GM12878 (cell line): Measurements from ENCODE around the gene RAB26. TPM values are rescaled to one million over a fixed set of nuclear protein-coding genes. Genes with fewer than 3 reads are reported as not detected.
A peak's percentile ranks its signal among the peaks of the same experiment; 100 is the strongest.

Experiments
- ATAC-seq: fragments of 200-7000 bp; cut with Tn5 transposase; 3 replicates; pipeline ENCODE4 v1.9.1; 2020; ENCODE audit warnings: mild to moderate bottlenecking, moderate library complexity
- BruUV-seq: library from RNA; stranded (reverse); fragments of 400-500 nt; replicated peaks from 2 replicates; lab custom pipeline; 2021; lab: Mats Ljungman, UMichigan
- CTCF ChIA-PET: fragments of 300-600 bp; sonication (Branson Sonifier 250); formaldehyde crosslinking; extraction: SDS; loops from one replicate; lab custom pipeline; 2021; ENCODE audit warnings: inconsistent platforms; lab: Yijun Ruan, JAX
- POLR2A ChIA-PET: fragments of 350-600 bp; formaldehyde crosslinking; extraction: SDS; loops from one replicate; lab custom pipeline; 2021; ENCODE audit warnings: inconsistent platforms; lab: Charles Lee
- RAD21 ChIA-PET: fragments of 300-600 bp; sonication (Branson Sonifier 250); formaldehyde crosslinking; loops from one replicate; lab custom pipeline; 2023; ENCODE audit warnings: antibody characterized with exemption; ENCODE audit not compliant: unreplicated experiment; lab: Charles Lee
- SMC1A ChIA-PET: fragments of 300-600 bp; sonication (Branson Sonifier 250); formaldehyde crosslinking; loops from one replicate; lab custom pipeline; 2023; ENCODE audit not compliant: unreplicated experiment, uncharacterized antibody; lab: Charles Lee
- DNase-seq: peaks from one replicate; pipeline ENCODE4 v3.0.0-alpha.2; 2011; ENCODE audit warnings: low read depth, low spot score
- FAIRE-seq: peaks from 3 replicates; lab custom pipeline; 2011; peaks lifted over from hg19 to GRCh38; lab: Jason Lieb, UNC
- H2AFZ ChIP-seq: 2 replicates; pipeline ENCODE4 v1.6.0; 2011; ENCODE audit warnings: low read depth, low read length, control low read depth; ENCODE audit not compliant: control insufficient read depth
- H3K27ac ChIP-seq: 2 replicates; pipeline ENCODE4 v1.5.1; 2011; ENCODE audit warnings: control low read depth; ENCODE audit not compliant: control insufficient read depth, insufficient read depth
- H3K27me3 ChIP-seq, 2 experiments: replicated peaks in 1 of 2; 2 replicates each; pipeline versions ENCODE4 v1.6.0 to v1.6.1; 2011; ENCODE audit warnings: low read length in 1 of 2; ENCODE audit not compliant: control insufficient read depth in 2 of 2, insufficient read depth in 2 of 2
- H3K36me3 ChIP-seq, 2 experiments: 2 replicates each; pipeline ENCODE4 v1.5.1; 2011; ENCODE audit warnings: low read length in 1 of 2; ENCODE audit not compliant: control insufficient read depth in 2 of 2, insufficient read depth in 2 of 2
- H3K4me1 ChIP-seq: 2 replicates; pipeline ENCODE4 v1.6.1; 2011; ENCODE audit warnings: mild to moderate bottlenecking, low read length, moderate library complexity, mixed read lengths; ENCODE audit not compliant: control insufficient read depth, insufficient read depth
- H3K4me2 ChIP-seq: 2 replicates; pipeline ENCODE4 v1.6.0; 2011; ENCODE audit warnings: control low read depth; ENCODE audit not compliant: control insufficient read depth, insufficient read depth
- H3K4me3 ChIP-seq: fragments of 200-600 bp; sonication (generic); 2 replicates; pipeline ENCODE4 v1.5.1; 2016
- H3K79me2 ChIP-seq: 2 replicates; pipeline ENCODE4 v1.6.0; 2011; ENCODE audit warnings: low read length; ENCODE audit not compliant: control insufficient read depth, insufficient read depth
- H3K9ac ChIP-seq: 2 replicates; pipeline ENCODE4 v1.8.0; 2011; ENCODE audit warnings: low read length, control low read depth, mixed read lengths; ENCODE audit not compliant: control insufficient read depth, insufficient read depth
- H3K9me3 ChIP-seq: replicated peaks from 3 replicates; pipeline ENCODE4 v1.5.1; 2011; ENCODE audit warnings: mild to moderate bottlenecking, low read length; ENCODE audit not compliant: control insufficient read depth, insufficient read depth
- H4K20me1 ChIP-seq: 2 replicates; pipeline ENCODE4 v1.6.0; 2011; ENCODE audit not compliant: control insufficient read depth, insufficient read depth
- CHD4 ChIP-seq: fragments of 200-600 bp; sonication (generic); IDR thresholded peaks from 2 replicates; pipeline ENCODE4 v1.6.1; 2016; ENCODE audit warnings: mild to moderate bottlenecking
- CREM ChIP-seq: IDR thresholded peaks from 2 replicates; pipeline ENCODE4 v1.6.1; 2014; ENCODE audit warnings: antibody characterized with exemption, low read depth
- E4F1 ChIP-seq: fragments of 450-650 bp; IDR thresholded peaks from 2 replicates; pipeline ENCODE4 v1.6.1; 2018; ENCODE audit warnings: borderline replicate concordance, mild to moderate bottlenecking; ENCODE audit not compliant: partially characterized antibody
- EED ChIP-seq: sonication (generic); IDR thresholded peaks from 2 replicates; pipeline ENCODE4 v1.6.1; 2016; ENCODE audit warnings: antibody characterized with exemption, low read depth
- HCFC1 ChIP-seq: fragments of 150-350 bp; IDR thresholded peaks from 2 replicates; pipeline ENCODE4 v1.6.1; 2014; ENCODE audit warnings: low read length
- MEF2B ChIP-seq: fragments of 450-650 bp; IDR thresholded peaks from 2 replicates; pipeline ENCODE4 v1.6.1; 2018; ENCODE audit warnings: mild to moderate bottlenecking, moderate library complexity; ENCODE audit not compliant: partially characterized antibody, poor library complexity, severe bottlenecking
- NFYB ChIP-seq: IDR thresholded peaks from 2 replicates; pipeline ENCODE4 v1.6.1; 2011; ENCODE audit warnings: low read depth, mild to moderate bottlenecking, low read length, improper control_type of control experiment, moderate library complexity; ENCODE audit not compliant: insufficient read depth
- NR2F1 ChIP-seq: fragments of 450-650 bp; conservative IDR thresholded peaks from 2 replicates; pipeline ENCODE4 v1.6.1; 2017; ENCODE audit warnings: mild to moderate bottlenecking
- PAX8 ChIP-seq: fragments of 450-650 bp; IDR thresholded peaks from 2 replicates; pipeline ENCODE4 v1.6.1; 2017; ENCODE audit warnings: mild to moderate bottlenecking, moderate library complexity
- YBX1 ChIP-seq: fragments of 450-650 bp; IDR thresholded peaks from 2 replicates; pipeline ENCODE4 v1.6.1; 2016; ENCODE audit warnings: antibody characterized with exemption
- ZNF24 ChIP-seq: fragments of 450-650 bp; IDR thresholded peaks from 2 replicates; pipeline ENCODE4 v1.6.1; 2017; ENCODE audit warnings: antibody characterized with exemption, mild to moderate bottlenecking
- WGBS: methylation state at CpG from one replicate; pipeline ENCODE4 v1.1.6; 2016; ENCODE audit warnings: low lambda C conversion rate; ENCODE audit not compliant: insufficient replicate concordance, insufficient coverage; ENCODE audit errors: missing lambda C conversion rate; 5-methylcytosine and 5-hydroxymethylcytosine counted together
- in situ Hi-C: fragments of 300-500 bp; cut with MboI; formaldehyde crosslinking; loops from 9 replicates; pipeline ENCODE4 v1.14.3; 2018; ENCODE audit warnings: mixed read lengths
- intact Hi-C: fragments of 100-400 bp; cut with micrococcal nuclease; formaldehyde crosslinking; loops from one replicate; pipeline ENCODE4 v1.14.2; 2022; ENCODE audit not compliant: unreplicated experiment
- polyA plus RNA-seq, 11 experiments: library from polyadenylated mRNA; depleted of rRNA in 4 of 11; unstranded in 6 of 11; stranded (reverse) in 5 of 11; fragments of >200 nt; fragmentation: Nextera tagmentation in 4 of 11; fragmentation: Illumina TruSeq in 1 of 11; extraction: Ambion mirVana in 4 of 11; extraction: Trizol in 1 of 11; gene quantifications; 1 replicate in 1 of 11; 2 replicates in 10 of 11; pipeline versions ENCODE4 v1.2.1 to v1.2.3, GENCODE V29; 2011 to 2016; ENCODE audit warnings: inconsistent platforms in 2 of 11, missing spikeins in 2 of 11, low read depth in 1 of 11
- total RNA-seq, 4 experiments: library from RNA; depleted of rRNA in 3 of 4; stranded (reverse); fragments of >200 nt in 3 of 4; fragmentation: Illumina TruSeq in 1 of 4; extraction: Trizol in 1 of 4; gene quantifications; 2 replicates each; pipeline versions ENCODE4 v1.2.1 to v1.2.3, GENCODE V29; 2013 to 2021
- TF ChIP-seq, protein P1 (sequence below): fragments of 450-650 bp; IDR thresholded peaks from 2 replicates; pipeline ENCODE4 v1.6.1; 2016; ENCODE audit warnings: mild to moderate bottlenecking

The RAB26 gene
- total and polyA plus RNA-seq, 10 of the 15 experiments (the other 5 are each of a cell fraction or from before 2014, with no cell fraction given): 0.13 to 4.5 (median 0.33) TPM; not detected in 1

GRCh38 chr16:2155977-2156848, 7.8 kb downstream of the RAB26 start:
- Histone ChIP-seq H3K4me1 (peaks cover 43% of the 10 kb centered on the region), H3K9ac (peak overlapping the region; percentile 87), H3K27ac (peak overlapping the region; percentile 66), H3K4me3 (peak overlapping the region; percentile 99), H3K9me3 (no peaks in the 10 kb centered on the region), H3K4me2 (peak overlapping the region; percentile 89), H4K20me1 (peaks cover 9% of the 10 kb centered on the region; the same call in 1 of the 2 replicates), H3K36me3 (peaks cover 0 to 20% of the 10 kb centered on the region in 2 experiments; a peak in 2 of 4 replicates), H2AFZ (no peak overlapping the region), H3K27me3 (no peaks in the 10 kb centered on the region), H3K79me2 (peaks cover 81% of the 10 kb centered on the region)
- SMC1A ChIA-PET: interaction anchor here (0.7 to 1.8 kb wide), 6 partner anchors 10 to 374 kb away, joined by 3 to 6 read pairs (median 4); partner anchors contain the start of genes NUBP2, PKD1 and SPSB3
- FAIRE-seq: no peak
- CTCF ChIA-PET: interaction anchor here (0.9 to 2.4 kb wide), 5 partner anchors 15 to 750 kb away, joined by 3 to 24 read pairs (median 6); partner anchors contain the start of gene PKD1
- intact Hi-C loops: loop anchor here (5.0 kb wide), 1 partner anchor 106 kb away; no protein-coding TSS in a partner anchor
- no peak for DNase-seq
- TF ChIP-seq ZNF24 (no peak), NR2F1 (0 out of 2 replicates have a peak, but pooled peaks have one; percentile 64), CHD4 (no peak)
- no peak for ATAC-seq
- POLR2A ChIA-PET: interaction anchor here (0.5 to 2.4 kb wide), 17 partner anchors 9 to 376 kb away, joined by 3 to 16 read pairs (median 5); partner anchors contain the start of genes ATP6V0C, ECI1, NTHL1 and PGP
- in situ Hi-C loops: no loop called here
- WGBS: 2% methylated on average over 31 of the region's 47 CpGs
- BruUV-seq: no TSS peak
- RAD21 ChIA-PET: interaction anchor here (0.8 to 2.3 kb wide), 10 partner anchors 16 to 274 kb away, joined by 3 to 14 read pairs (median 4); partner anchors contain the start of genes ECI1, MSRB1, NTHL1 and PGP

DNA sequence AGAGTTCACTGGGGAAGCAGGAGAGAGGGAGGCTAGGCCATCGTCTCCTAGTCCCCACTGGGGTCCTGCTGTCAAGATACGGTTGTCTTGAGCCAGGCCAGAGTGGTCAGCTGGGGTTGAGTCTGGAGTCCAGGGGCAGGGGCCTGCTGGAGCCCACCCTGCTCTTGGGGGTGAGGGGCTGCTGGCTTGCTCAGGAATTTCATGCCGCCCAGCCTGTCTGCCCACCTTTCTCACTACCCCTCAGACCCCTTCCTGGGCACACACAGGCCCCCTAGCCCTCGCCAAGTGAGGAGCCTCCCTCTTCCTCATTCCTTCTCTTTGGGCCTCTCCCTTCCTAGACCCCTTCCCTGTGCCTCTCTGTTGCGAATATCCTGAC, 8.4 kb downstream of the RAB26 start:
- SMC1A ChIA-PET: no interaction called here
- peaks cover 0 to 16% of the 10 kb centered on the region in 2 experiments; a peak in 2 of 4 replicates for H3K36me3 ChIP-seq
- peaks cover 7% of the 10 kb centered on the region; the same call in 1 of the 2 replicates for H4K20me1 ChIP-seq
- H3K27me3 ChIP-seq: no peaks in the 10 kb centered on the region
- H3K27ac ChIP-seq: peak overlapping the region; percentile 66; the same call in 1 of the 2 replicates
- H2AFZ ChIP-seq: no peak overlapping the region
- H3K9ac ChIP-seq: peak overlapping the region; percentile 87
- CTCF ChIA-PET: no interaction called here
- peaks cover 37% of the 10 kb centered on the region for H3K4me1 ChIP-seq
- DNase-seq (no peak), ATAC-seq (no peak), FAIRE-seq (no peak)
- POLR2A ChIA-PET: no interaction called here
- H3K4me3 ChIP-seq: peak overlapping the region; percentile 99
- RAD21 ChIA-PET: no interaction called here
- no peaks in the 10 kb centered on the region for H3K9me3 ChIP-seq
- 45% methylated on average over 5 of the region's 5 CpGs for WGBS
- intact Hi-C loops: loop anchor here (5.0 kb wide), 1 partner anchor 105 kb away; no protein-coding TSS in a partner anchor
- peak overlapping the region; percentile 89 for H3K4me2 ChIP-seq
- in situ Hi-C loops: no loop called here
- TSS peak; percentile 80 for BruUV-seq
- peaks cover 87% of the 10 kb centered on the region for H3K79me2 ChIP-seq
- TF ChIP-seq PAX8 (no peak), EED (no peak), YBX1 (no peak), HCFC1 (no peak), NFYB (no peak), CREM (no peak), MEF2B (no peak), E4F1 (no peak)
- TF ChIP-seq, protein P1, sequence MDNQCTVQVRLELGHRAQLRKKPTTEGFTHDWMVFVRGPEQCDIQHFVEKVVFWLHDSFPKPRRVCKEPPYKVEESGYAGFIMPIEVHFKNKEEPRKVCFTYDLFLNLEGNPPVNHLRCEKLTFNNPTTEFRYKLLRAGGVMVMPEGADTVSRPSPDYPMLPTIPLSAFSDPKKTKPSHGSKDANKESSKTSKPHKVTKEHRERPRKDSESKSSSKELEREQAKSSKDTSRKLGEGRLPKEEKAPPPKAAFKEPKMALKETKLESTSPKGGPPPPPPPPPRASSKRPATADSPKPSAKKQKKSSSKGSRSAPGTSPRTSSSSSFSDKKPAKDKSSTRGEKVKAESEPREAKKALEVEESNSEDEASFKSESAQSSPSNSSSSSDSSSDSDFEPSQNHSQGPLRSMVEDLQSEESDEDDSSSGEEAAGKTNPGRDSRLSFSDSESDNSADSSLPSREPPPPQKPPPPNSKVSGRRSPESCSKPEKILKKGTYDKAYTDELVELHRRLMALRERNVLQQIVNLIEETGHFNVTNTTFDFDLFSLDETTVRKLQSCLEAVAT: no peak
